Colonic mucosa (tissue), 4 donors: Measurements from ENCODE around the gene GINS2. TPM values are rescaled to one million over a fixed set of nuclear protein-coding genes. Genes with fewer than 3 reads are reported as not detected.

ENCODE experiments used
- DNase-seq: peaks from one replicate; pipeline ENCODE4 v3.0.0-alpha.2; 2020
- H3K27ac ChIP-seq: fragments of 200-600 bp; one replicate; pipeline ENCODE4 v1.8.0; 2021
- H3K27me3 ChIP-seq: fragments of 200-600 bp; one replicate; pipeline ENCODE4 v1.8.0; 2021
- H3K36me3 ChIP-seq: fragments of 200-600 bp; one replicate; pipeline ENCODE4 v1.8.0; 2021
- H3K4me1 ChIP-seq: fragments of 200-600 bp; one replicate; pipeline ENCODE4 v1.8.0; 2021; ENCODE audit warnings: mild to moderate bottlenecking
- H3K4me3 ChIP-seq: fragments of 200-600 bp; one replicate; pipeline ENCODE4 v1.8.0; 2021
- H3K9ac ChIP-seq, 2 donors: one replicate each; pipeline ENCODE4 v1.7.0; 2013; ENCODE audit warnings: control low read depth in 2 of 2, low read depth in 2 of 2, low read length in 2 of 2
- H3K9me3 ChIP-seq: fragments of 200-600 bp; one replicate; pipeline ENCODE4 v1.8.0; 2021
- intact Hi-C: fragments of 100-400 bp; cut with DNase I; formaldehyde crosslinking; loops from one replicate; pipeline ENCODE4 v1.14.1; 2022
- total RNA-seq, 2 donors: library from RNA; stranded (reverse); fragmentation: NEBNext Ultra II Directional in 1 of 2; extraction: Animal tissue kit (Norgen Biotek cat#: 25700) in 1 of 2; gene quantifications; one replicate each; pipeline ENCODE4 v1.2.1, GENCODE V29; 2021
- TF ChIP-seq, protein P1 (sequence below): fragments of 200-600 bp; IDR thresholded peaks from one replicate; pipeline ENCODE4 v1.8.0; 2022; ENCODE audit warnings: antibody characterized with exemption, mild to moderate bottlenecking
- donor health status: healthy.
- donor health status: DM: no; HTN: no; CAD: no.
- donor health status: DM: no; HTN: no; CAD: no.

GINS2 gene
- total RNA-seq, 2 donors from 2014 or later = 6.1 to 39.9 TPM

DNA sequence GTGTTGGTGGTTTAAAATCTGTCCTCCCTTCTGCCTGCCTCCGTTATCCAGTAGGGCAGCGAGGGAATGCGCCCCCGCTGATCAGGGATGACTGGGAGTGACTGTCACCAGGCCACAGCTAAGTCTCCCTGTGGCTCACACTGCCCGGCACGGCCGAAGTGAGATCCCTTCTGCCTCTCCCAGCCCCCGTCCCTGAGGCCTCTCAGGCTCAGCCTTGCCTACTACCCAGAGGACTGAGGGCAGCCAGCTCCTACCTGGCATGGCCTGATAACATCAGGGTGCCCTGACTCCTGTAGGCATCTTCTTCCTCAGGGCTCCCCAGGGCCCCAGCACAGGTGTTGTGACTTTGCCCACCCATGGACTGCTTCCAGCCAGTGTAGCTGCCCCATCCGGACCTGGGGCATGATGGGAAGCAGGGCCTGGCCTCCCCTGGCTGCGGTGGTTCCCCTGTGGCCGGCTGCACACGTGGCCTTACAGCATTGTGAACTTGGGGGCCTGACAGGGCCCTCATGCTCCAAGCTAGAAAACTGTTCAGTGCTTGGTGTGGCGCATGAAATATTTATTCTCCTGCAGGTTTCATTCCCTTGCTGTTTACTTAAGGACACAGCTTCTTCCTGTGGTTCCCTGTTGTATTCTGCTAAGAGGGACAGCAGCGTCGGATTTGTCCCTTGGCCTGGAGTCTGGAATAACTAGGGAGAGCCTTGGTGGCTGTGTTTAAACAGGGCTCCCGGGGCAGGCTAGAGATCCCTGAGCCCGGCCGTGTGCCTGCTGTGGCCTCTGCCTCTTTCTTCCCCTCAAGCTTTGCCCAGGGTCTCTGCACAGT is 30.0 kb downstream of the GINS2 start:
- Histone ChIP-seq H3K27me3 (no peaks in the 10 kb centered on the region), H3K4me1 (no peaks in the 10 kb centered on the region), H3K36me3 (peaks cover 43% of the 10 kb centered on the region), H3K4me3 (no peak overlapping the region), H3K9me3 (no peaks in the 10 kb centered on the region), H3K9ac (no peak overlapping the region), H3K27ac (no peak overlapping the region)
- TF ChIP-seq, protein P1, sequence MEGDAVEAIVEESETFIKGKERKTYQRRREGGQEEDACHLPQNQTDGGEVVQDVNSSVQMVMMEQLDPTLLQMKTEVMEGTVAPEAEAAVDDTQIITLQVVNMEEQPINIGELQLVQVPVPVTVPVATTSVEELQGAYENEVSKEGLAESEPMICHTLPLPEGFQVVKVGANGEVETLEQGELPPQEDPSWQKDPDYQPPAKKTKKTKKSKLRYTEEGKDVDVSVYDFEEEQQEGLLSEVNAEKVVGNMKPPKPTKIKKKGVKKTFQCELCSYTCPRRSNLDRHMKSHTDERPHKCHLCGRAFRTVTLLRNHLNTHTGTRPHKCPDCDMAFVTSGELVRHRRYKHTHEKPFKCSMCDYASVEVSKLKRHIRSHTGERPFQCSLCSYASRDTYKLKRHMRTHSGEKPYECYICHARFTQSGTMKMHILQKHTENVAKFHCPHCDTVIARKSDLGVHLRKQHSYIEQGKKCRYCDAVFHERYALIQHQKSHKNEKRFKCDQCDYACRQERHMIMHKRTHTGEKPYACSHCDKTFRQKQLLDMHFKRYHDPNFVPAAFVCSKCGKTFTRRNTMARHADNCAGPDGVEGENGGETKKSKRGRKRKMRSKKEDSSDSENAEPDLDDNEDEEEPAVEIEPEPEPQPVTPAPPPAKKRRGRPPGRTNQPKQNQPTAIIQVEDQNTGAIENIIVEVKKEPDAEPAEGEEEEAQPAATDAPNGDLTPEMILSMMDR = no peak
- intact Hi-C loops = no loop called here
- no peak for DNase-seq

DNA sequence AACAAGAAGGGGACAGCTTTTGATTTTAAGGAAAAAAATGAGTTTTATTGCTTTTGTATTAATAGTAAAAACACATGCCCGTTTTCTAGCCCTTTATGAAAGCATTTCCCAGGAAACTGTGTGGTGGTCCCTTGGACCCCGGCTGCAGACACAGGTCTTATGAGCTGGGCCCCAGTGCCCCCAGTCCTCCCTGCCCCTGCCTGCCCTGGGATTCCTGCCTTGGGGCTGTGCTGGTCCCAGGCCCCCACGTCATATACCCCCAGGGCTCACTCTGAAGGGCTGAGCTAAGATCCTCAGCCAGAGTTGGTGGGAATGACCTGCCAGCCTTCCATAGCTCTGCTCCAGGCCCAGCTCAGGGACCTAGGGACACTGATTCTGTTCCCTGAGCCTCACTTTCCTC is 30.8 kb downstream of the GINS2 start:
- DNase-seq = no peak
- H3K36me3 ChIP-seq = peaks cover 37% of the 10 kb centered on the region

DNA sequence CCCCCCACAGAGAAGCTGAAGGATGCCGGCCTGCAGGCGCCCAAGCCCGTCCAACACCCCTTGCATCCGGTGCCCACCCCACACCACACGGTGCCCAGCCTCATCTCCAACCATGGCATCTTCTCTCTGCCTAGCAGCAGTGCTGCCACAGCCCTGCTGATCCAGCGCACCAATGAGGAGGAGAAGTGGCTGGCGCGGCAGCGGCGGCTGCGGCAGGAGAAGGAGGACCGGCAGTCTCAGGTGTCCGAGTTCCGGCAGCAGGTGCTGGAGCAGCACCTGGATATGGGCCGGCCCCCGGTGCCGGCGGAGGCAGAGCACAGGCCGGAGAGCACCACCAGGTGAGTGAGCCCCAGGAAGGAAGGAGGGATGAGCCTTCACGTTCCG is 31.5 kb downstream of the GINS2 start:
- H3K4me3 ChIP-seq = no peak overlapping the region
- no peak overlapping the region for H3K27ac ChIP-seq
- H3K9me3 ChIP-seq = no peaks in the 10 kb centered on the region
- intact Hi-C loops = no loop called here
- no peaks in the 10 kb centered on the region for H3K4me1 ChIP-seq
- TF ChIP-seq, protein P1 = no peak
- H3K36me3 ChIP-seq = peaks cover 29% of the 10 kb centered on the region
- no peak overlapping the region for H3K9ac ChIP-seq
- no peaks in the 10 kb centered on the region for H3K27me3 ChIP-seq
- no peak for DNase-seq

More for the DNA sequence above, 30.8 kb downstream of the GINS2 start:
- H3K27ac ChIP-seq = no peak overlapping the region
- no peak overlapping the region for H3K4me3 ChIP-seq
- no peak overlapping the region for H3K9ac ChIP-seq
- intact Hi-C loops = no loop called here
- H3K27me3 ChIP-seq = no peaks in the 10 kb centered on the region
- no peaks in the 10 kb centered on the region for H3K4me1 ChIP-seq
- TF ChIP-seq, protein P1 = no peak
- no peaks in the 10 kb centered on the region for H3K9me3 ChIP-seq

DNA sequence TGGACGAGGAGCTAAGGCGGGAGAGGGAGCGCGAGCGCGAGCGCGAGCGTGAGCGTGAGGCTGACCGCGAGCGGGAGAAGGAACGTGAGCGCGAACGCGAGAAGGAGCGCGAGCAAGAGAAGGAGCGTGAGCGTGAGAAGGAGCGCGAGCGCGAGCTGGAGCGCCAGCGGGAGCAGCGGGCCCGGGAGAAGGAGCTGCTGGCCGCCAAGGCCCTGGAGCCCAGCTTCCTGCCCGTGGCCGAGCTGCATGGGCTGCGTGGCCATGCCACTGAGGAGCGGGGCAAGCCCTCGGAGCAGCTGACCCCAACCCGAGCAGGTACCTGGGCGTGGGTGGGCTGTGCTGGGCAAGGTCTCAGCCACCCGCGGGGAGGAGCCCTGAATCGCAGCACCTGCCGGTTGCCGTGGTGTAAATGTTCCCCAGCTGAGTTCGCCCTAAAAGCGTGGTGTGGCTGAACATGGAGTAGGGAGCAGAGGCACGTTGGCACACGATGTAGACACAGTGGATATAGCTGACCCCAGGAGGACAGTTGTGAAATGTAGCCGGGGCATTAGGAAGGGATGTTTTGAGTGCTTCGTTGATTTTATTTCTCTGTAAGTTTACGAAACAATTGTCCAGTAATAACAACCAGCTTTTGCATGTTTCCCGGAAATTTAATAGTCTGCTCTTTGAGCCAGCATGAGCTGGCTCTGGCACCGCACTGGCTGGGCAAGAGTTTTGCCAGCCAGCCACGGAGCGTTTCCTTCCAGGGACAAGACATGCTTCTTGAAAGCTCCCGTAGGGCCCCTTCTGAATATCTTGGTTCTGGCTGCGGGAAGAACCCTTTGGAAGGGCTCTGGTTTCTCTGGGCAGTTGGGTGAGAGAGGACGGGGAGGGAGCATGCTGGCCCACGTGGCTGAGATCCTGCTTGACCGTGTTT is 32.1 kb downstream of the GINS2 start:
- Histone ChIP-seq H3K36me3 (peaks cover 25% of the 10 kb centered on the region), H3K9ac (no peak overlapping the region), H3K4me1 (peaks cover under 1% of the 10 kb centered on the region), H3K4me3 (no peak overlapping the region), H3K27me3 (no peaks in the 10 kb centered on the region), H3K27ac (no peak overlapping the region), H3K9me3 (no peaks in the 10 kb centered on the region)
- no peak for DNase-seq
- TF ChIP-seq, protein P1 = no peak
- intact Hi-C loops = no loop called here

DNA sequence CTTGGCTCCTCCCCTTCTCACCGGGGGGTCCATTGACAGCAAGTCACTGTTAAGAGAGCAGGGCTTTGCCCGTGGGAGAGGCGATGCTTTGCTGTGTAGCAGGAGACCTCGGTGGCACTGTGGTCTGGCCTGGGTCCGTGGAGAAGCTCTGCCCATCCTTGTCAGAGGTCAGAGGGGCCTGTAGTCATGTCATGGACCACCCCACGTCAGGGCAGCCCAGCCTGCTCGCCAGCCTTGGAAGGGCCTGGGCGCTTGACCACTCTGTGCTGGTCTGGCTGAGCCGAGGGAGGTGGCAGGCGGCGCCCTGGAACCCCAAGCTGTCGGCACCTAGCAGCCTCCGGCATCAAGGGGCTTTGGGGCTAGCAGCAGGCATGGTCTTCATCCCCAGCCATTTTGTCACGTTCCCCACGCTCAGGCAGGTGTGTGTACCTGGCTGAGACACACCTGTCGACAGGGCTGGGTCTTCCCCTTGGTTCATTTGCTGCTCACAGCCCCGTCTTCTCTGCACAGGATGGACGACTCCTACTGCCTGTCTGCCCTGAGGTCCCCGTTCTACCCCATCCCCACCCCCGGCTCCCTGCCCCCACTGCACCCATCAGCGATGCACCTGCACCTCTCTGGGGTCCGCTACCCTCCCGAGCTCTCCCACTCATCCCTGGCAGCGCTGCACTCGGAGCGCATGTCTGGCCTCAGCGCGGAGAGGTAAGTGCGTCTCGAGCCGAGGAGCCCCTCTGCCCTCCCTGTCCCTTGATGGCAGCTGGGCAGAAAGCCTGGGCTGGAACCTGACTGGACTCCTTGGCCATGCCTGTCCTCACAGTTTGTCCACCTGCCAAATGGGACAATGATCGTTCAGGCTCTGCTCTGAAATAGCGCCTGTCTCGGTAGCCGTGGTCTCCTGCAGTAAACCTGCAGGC is 33.3 kb downstream of the GINS2 start:
- no peak for DNase-seq

More for the DNA sequence above, 33.3 kb downstream of the GINS2 start:
- intact Hi-C loops = no loop called here
- H3K27me3 ChIP-seq = no peaks in the 10 kb centered on the region
- peaks cover 6% of the 10 kb centered on the region for H3K4me1 ChIP-seq
- H3K36me3 ChIP-seq = peaks cover 18% of the 10 kb centered on the region
- H3K9ac ChIP-seq = no peak overlapping the region
- no peak overlapping the region for H3K4me3 ChIP-seq
- TF ChIP-seq, protein P1 = no peak
- H3K9me3 ChIP-seq = no peaks in the 10 kb centered on the region
- H3K27ac ChIP-seq = no peak overlapping the region
